Ovary (tissue), 3 donors: ENCODE results near the gene SMDT1.

Experiments used
- POLR2A ChIP-seq: fragments of 450-650 bp; IDR thresholded peaks from one replicate; pipeline ENCODE4 v1.6.1; 2017; ENCODE audit warnings: antibody characterized with exemption, mild to moderate bottlenecking, moderate library complexity
- TF ChIP-seq, protein P1 (sequence below), 3 donors: fragments of 450-650 bp in 2 of 3; fragments of 200-600 bp in 1 of 3; IDR thresholded peaks; one replicate each; pipeline versions ENCODE4 v1.5.1 to v1.8.0; 2016 to 2022; ENCODE audit warnings: antibody characterized with exemption in 3 of 3, mild to moderate bottlenecking in 1 of 3
- donor health status: DM: no; HTN: no; CAD: no.

DNA sequence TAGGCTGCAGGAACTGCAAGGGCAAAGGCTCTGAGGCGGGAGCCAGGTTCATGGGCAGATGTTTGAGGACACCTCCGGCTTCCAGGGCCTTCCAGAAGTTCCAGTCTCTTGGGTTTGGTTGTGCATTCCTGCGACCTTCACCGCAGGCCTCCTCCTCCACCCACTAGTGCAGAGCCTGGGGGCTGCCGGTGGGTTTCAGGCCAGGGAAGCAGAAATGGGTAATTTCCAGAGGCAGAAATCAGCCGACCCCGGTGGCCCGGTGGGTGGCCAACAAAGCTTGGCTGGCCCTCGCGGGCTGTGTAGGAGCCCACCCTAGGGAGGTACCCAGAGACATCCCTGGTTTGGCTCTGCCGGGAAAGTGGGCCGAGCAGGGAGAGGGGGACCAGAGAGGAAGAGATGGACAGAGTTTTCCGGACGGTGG lies 5.9 kb upstream of the SMDT1 start:
- TF ChIP-seq, protein P1, sequence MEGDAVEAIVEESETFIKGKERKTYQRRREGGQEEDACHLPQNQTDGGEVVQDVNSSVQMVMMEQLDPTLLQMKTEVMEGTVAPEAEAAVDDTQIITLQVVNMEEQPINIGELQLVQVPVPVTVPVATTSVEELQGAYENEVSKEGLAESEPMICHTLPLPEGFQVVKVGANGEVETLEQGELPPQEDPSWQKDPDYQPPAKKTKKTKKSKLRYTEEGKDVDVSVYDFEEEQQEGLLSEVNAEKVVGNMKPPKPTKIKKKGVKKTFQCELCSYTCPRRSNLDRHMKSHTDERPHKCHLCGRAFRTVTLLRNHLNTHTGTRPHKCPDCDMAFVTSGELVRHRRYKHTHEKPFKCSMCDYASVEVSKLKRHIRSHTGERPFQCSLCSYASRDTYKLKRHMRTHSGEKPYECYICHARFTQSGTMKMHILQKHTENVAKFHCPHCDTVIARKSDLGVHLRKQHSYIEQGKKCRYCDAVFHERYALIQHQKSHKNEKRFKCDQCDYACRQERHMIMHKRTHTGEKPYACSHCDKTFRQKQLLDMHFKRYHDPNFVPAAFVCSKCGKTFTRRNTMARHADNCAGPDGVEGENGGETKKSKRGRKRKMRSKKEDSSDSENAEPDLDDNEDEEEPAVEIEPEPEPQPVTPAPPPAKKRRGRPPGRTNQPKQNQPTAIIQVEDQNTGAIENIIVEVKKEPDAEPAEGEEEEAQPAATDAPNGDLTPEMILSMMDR (IDR thresholded peaks at IDR 0.05), result no peak
- TF ChIP-seq POLR2A, result no peak
